Right lobe of liver (tissue), 4 donors: ENCODE measurements around the gene MDH2.

Experiments used
- CTCF ChIP-seq, 4 donors: fragments of 200-600 bp in 3 of 4; fragments of 450-650 bp in 1 of 4; IDR thresholded peaks; one replicate each; pipeline versions ENCODE4 v1.5.1 to v1.8.0; 2016 to 2022; ENCODE audit warnings: antibody characterized with exemption in 4 of 4, mild to moderate bottlenecking in 2 of 4
- POLR2A ChIP-seq: fragments of 450-650 bp; IDR thresholded peaks from one replicate; pipeline ENCODE4 v1.6.1; 2017; ENCODE audit warnings: antibody characterized with exemption, mild to moderate bottlenecking
- donor health status: DM: no; HTN: no; CAD: no.
- donor health status: DM: no; HTN: no; CAD: no.
- donor health status: DM: no; HTN: yes; CAD: no.

- TF ChIP-seq CTCF (IDR thresholded peaks at IDR 0.05) (no peak), POLR2A (no peak)
Observed at GRCh38 chr7:76050545-76050944, 2.6 kb downstream of the MDH2 start.
